ENCODE results near the gene POLR2A. TPM values are rescaled to one million over a fixed set of nuclear protein-coding genes. Genes with fewer than 3 reads are reported as not detected.
A peak's percentile ranks its signal among the peaks of the same experiment; 100 is the strongest.

The POLR2A gene
- total and polyA plus RNA-seq, 2 of the 13 experiments (the other 11 are each of a cell fraction or from before 2014, with no cell fraction given), result 17.8 to 18.3 TPM

DNA sequence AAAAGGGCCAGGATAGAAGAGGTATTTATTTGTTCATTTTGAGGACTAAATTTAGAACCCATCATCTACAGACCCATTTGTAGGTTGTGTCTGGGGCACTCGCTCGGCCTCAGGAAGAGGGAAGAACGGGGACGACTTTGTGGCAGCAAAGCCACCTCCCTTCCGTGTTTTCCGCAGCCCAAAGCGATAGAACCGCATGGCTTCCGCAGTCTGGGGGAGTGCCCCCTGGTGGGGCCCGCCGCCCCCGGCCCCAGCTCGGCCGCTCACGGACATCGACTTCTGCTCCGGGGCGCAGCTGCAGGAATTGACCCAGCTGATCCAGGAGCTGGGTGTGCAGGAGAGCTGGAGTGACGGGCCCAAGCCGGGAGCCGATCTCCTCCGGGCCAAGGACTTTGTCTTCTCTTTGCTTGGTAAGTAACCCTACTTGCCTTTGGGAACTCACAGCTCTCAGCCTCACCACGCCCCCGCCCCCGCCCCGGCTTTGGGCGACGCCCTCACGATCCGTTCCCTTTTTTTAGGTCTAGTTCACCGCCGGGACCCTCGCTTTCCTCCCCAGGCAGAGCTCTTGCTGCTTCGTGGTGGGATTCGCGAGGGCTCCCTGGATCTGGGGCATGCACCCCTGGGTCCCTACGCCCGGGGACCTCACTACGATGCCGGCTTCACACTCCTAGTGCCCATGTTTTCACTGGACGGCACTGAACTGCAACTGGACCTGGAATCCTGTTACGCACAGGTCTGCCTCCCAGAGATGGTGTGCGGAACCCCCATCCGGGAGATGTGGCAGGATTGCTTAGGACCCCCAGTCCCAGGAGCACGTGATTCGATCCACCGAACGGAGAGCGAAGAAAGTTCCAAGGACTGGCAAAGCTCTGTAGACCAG, 48.2 kb upstream of the POLR2A start (continued):
- TF ChIP-seq ATF4 (CRISPR knock-in tag; IDR thresholded peaks at IDR 0.05), result no peak
- TF ChIP-seq, protein P1, sequence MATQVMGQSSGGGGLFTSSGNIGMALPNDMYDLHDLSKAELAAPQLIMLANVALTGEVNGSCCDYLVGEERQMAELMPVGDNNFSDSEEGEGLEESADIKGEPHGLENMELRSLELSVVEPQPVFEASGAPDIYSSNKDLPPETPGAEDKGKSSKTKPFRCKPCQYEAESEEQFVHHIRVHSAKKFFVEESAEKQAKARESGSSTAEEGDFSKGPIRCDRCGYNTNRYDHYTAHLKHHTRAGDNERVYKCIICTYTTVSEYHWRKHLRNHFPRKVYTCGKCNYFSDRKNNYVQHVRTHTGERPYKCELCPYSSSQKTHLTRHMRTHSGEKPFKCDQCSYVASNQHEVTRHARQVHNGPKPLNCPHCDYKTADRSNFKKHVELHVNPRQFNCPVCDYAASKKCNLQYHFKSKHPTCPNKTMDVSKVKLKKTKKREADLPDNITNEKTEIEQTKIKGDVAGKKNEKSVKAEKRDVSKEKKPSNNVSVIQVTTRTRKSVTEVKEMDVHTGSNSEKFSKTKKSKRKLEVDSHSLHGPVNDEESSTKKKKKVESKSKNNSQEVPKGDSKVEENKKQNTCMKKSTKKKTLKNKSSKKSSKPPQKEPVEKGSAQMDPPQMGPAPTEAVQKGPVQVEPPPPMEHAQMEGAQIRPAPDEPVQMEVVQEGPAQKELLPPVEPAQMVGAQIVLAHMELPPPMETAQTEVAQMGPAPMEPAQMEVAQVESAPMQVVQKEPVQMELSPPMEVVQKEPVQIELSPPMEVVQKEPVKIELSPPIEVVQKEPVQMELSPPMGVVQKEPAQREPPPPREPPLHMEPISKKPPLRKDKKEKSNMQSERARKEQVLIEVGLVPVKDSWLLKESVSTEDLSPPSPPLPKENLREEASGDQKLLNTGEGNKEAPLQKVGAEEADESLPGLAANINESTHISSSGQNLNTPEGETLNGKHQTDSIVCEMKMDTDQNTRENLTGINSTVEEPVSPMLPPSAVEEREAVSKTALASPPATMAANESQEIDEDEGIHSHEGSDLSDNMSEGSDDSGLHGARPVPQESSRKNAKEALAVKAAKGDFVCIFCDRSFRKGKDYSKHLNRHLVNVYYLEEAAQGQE (IDR thresholded peaks at IDR 0.05; ENCODE audit: borderline replicate concordance in 1 of 2, low read depth in 1 of 2, low read length in 2 of 2), result no peak
- TF ChIP-seq PATZ1 (CRISPR knock-in tag; IDR thresholded peaks at IDR 0.05), result peak; percentile 68; the same call in 1 of the 2 replicates
- no peak for TF ChIP-seq MYNN (CRISPR knock-in tag; IDR thresholded peaks at IDR 0.05; ENCODE audit: low read depth)
- no peak for TF ChIP-seq ZEB1 (IDR thresholded peaks at IDR 0.05; ENCODE audit: insufficient replicate concordance, low read depth)
- no peak for TF ChIP-seq ZNF850 (CRISPR knock-in tag; conservative IDR thresholded peaks at IDR 0.05)
- TF ChIP-seq ZNF317 (CRISPR knock-in tag; IDR thresholded peaks at IDR 0.05), result no peak
- peak; percentile 50; the same call in 1 of the 2 replicates for TF ChIP-seq ZSCAN31 (CRISPR knock-in tag; IDR thresholded peaks at IDR 0.05; ENCODE audit: low read depth)
- no peak for TF ChIP-seq FOXK2 (IDR thresholded peaks at IDR 0.05)
- no peak for TF ChIP-seq KMT2A (CRISPR knock-in tag; IDR thresholded peaks at IDR 0.05)
- TF ChIP-seq NFIB (CRISPR knock-in tag; IDR thresholded peaks at IDR 0.05; ENCODE audit: borderline replicate concordance), result no peak
- TF ChIP-seq ARID3A (IDR thresholded peaks at IDR 0.05; ENCODE audit: low read depth, low read length), result no peak
- TF ChIP-seq ZNF784 (CRISPR knock-in tag; IDR thresholded peaks at IDR 0.05; ENCODE audit: borderline replicate concordance), result peak; percentile 22; the same call in 1 of the 2 replicates
- no peak for TF ChIP-seq PREB (CRISPR knock-in tag; IDR thresholded peaks at IDR 0.05)
- TF ChIP-seq ZNF589 (CRISPR knock-in tag; conservative IDR thresholded peaks at IDR 0.05), result no peak

All from HepG2 (cell line).